K562 (cell line): ENCODE data around the gene CCDC33. TPM values are rescaled to one million over a fixed set of nuclear protein-coding genes. Genes with fewer than 3 reads are reported as not detected.
A peak's percentile ranks its signal among the peaks of the same experiment; 100 is the strongest.

Experiments used
- ATAC-seq: fragments of 200-7000 bp; cut with Tn5 transposase; 3 replicates; pipeline ENCODE4 v1.9.1; 2020; ENCODE audit warnings: moderate library complexity
- BruUV-seq: library from RNA; stranded (reverse); fragments of 400-500 nt; replicated peaks from 2 replicates; lab custom pipeline; 2021; lab: Mats Ljungman, UMichigan
- CTCF ChIA-PET: fragments of 300-600 bp; formaldehyde crosslinking; extraction: SDS; loops from one replicate; lab custom pipeline; 2021; ENCODE audit warnings: low intra/inter-chr PET ratio; lab: Yijun Ruan, JAX
- POLR2A ChIA-PET: fragments of 300-600, 350-650 bp; sonication (Branson Sonifier 250); formaldehyde crosslinking; extraction: SDS; loops from one replicate; lab custom pipeline; 2021; ENCODE audit warnings: antibody characterized with exemption, inconsistent platforms; lab: Yijun Ruan, JAX
- DNase-seq, 4 experiments: peaks; one replicate each; pipeline versions ENCODE4 v3.0.0 to v3.0.0-alpha.2; 2011 to 2018; ENCODE audit warnings: low spot score in 3 of 4, mixed read lengths in 3 of 4; ENCODE audit errors: extremely low read depth in 1 of 4
- FAIRE-seq: peaks from 2 replicates; lab custom pipeline; 2011; peaks lifted over from hg19 to GRCh38; lab: Jason Lieb, UNC
- H2AFZ ChIP-seq: 2 replicates; pipeline ENCODE4 v1.6.0; 2011; ENCODE audit warnings: low read depth, low read length, control low read depth, inconsistent platforms
- H3K27ac ChIP-seq: fragments of 200-600 bp; 3 replicates; pipeline ENCODE4 v1.8.0; 2011; ENCODE audit warnings: low read depth, mild to moderate bottlenecking, control low read depth, inconsistent platforms, low read length, moderate library complexity, mixed read lengths; ENCODE audit errors: extremely low read depth
- H3K27me3 ChIP-seq, 2 experiments: fragments of 300-600 bp in 1 of 2; 2 replicates in 1 of 2; 3 replicates in 1 of 2; pipeline versions ENCODE4 v1.6.0 to v1.8.0; 2011; ENCODE audit warnings: inconsistent platforms in 2 of 2, low read length in 2 of 2, mild to moderate bottlenecking in 1 of 2, mixed read lengths in 1 of 2, moderate library complexity in 1 of 2; ENCODE audit not compliant: control insufficient read depth in 2 of 2, insufficient read depth in 2 of 2
- H3K36me3 ChIP-seq: fragments of 300-600 bp; 3 replicates; pipeline ENCODE4 v1.8.0; 2011; ENCODE audit warnings: mild to moderate bottlenecking, low read length, inconsistent platforms; ENCODE audit not compliant: control insufficient read depth, insufficient read depth
- H3K4me1 ChIP-seq, 2 experiments: fragments of 200-600 bp in 1 of 2; replicated peaks in 1 of 2; 2 replicates in 1 of 2; 3 replicates in 1 of 2; pipeline versions ENCODE4 v1.5.1 to v1.8.0; 2011; ENCODE audit warnings: inconsistent platforms in 2 of 2, low read length in 2 of 2, mild to moderate bottlenecking in 1 of 2, mixed read lengths in 1 of 2, moderate library complexity in 1 of 2; ENCODE audit not compliant: control insufficient read depth in 2 of 2, insufficient read depth in 2 of 2
- H3K4me2 ChIP-seq: 2 replicates; pipeline ENCODE4 v1.6.1; 2011; ENCODE audit warnings: low read length, control low read depth, inconsistent platforms, mixed read lengths; ENCODE audit not compliant: insufficient read depth
- H3K4me3 ChIP-seq: fragments of 200-600 bp; sonication (generic), shearing (Covaris generic); 2 replicates; pipeline ENCODE4 v1.5.1; 2016; ENCODE audit warnings: control low read depth, inconsistent platforms
- H3K79me2 ChIP-seq: fragments of 200-600 bp; 3 replicates; pipeline ENCODE4 v1.8.0; 2011; ENCODE audit warnings: low read length, inconsistent platforms; ENCODE audit not compliant: control insufficient read depth, insufficient read depth
- H3K9ac ChIP-seq, 2 experiments: 2 replicates each; pipeline versions ENCODE4 v1.6.0 to v1.6.1; 2011; ENCODE audit warnings: low read depth in 2 of 2, low read length in 2 of 2, control low read depth in 1 of 2, inconsistent platforms in 1 of 2, mild to moderate bottlenecking in 1 of 2, mixed read lengths in 1 of 2; ENCODE audit not compliant: insufficient read depth in 1 of 2
- H3K9me1 ChIP-seq: one replicate; pipeline ENCODE4 v1.6.0; 2011; ENCODE audit warnings: inconsistent platforms, mild to moderate bottlenecking, low read length, moderate library complexity; ENCODE audit not compliant: control insufficient read depth, insufficient read depth
- H3K9me3 ChIP-seq: replicated peaks from 2 replicates; pipeline ENCODE4 v1.5.1; 2011; ENCODE audit warnings: low read depth, low read length, inconsistent platforms; ENCODE audit not compliant: control insufficient read depth, insufficient read depth
- H4K20me1 ChIP-seq: replicated peaks from 2 replicates; pipeline ENCODE4 v1.6.1; 2011; ENCODE audit warnings: low read length, inconsistent platforms, mixed read lengths; ENCODE audit not compliant: control insufficient read depth, insufficient read depth
- MLX ChIP-seq, 2 experiments: fragments of 450-650 bp in 1 of 2; sonication (generic) in 1 of 2; formaldehyde crosslinking; conservative IDR thresholded peaks; 2 replicates each; pipeline versions ENCODE4 v1.4.0 to v1.8.1; 2020 to 2022; ENCODE audit warnings: mild to moderate bottlenecking in 1 of 2, missing genetic modification reagents in 1 of 2
- RAD21 ChIP-seq, 2 experiments: fragments of 250-450 bp in 1 of 2; fragments of 450-650 bp in 1 of 2; sonication (Bioruptor Pico) in 1 of 2; formaldehyde crosslinking in 1 of 2; IDR thresholded peaks in 1 of 2; conservative IDR thresholded peaks in 1 of 2; 2 replicates each; pipeline versions ENCODE4 v1.4.0 to v1.8.0; 2020 to 2022; ENCODE audit warnings: mild to moderate bottlenecking in 2 of 2, moderate library complexity in 1 of 2
- SNIP1 ChIP-seq: fragments of 450-650 bp; IDR thresholded peaks from 2 replicates; pipeline ENCODE4 v1.7.1; 2017; ENCODE audit warnings: low read depth, mild to moderate bottlenecking
- SNRNP70 ChIP-seq: fragments of 200-400 bp; formaldehyde crosslinking; optimal IDR thresholded peaks from 2 replicates; pipeline ENCODE3; 2017; ENCODE audit warnings: low read depth, low read length
- TRIM25 ChIP-seq: fragments of 450-650 bp; IDR thresholded peaks from 2 replicates; pipeline ENCODE4 v1.7.0; 2016; ENCODE audit warnings: borderline replicate concordance
- ZNF140 ChIP-seq: fragments of 250-450 bp; sonication (Bioruptor Pico); IDR thresholded peaks from 2 replicates; pipeline ENCODE4 v1.8.0; 2021; ENCODE audit warnings: moderate library complexity, mild to moderate bottlenecking, inconsistent platforms
- ZNF830 ChIP-seq: fragments of 250-450 bp; sonication (Bioruptor Pico); IDR thresholded peaks from 2 replicates; pipeline ENCODE4 v1.5.0; 2021; ENCODE audit warnings: mild to moderate bottlenecking
- WGBS: fragments of 100-300 bp; shearing (Covaris generic); methylation state at CpG from one replicate; pipeline ENCODE4 v1.1.6; 2016; ENCODE audit warnings: low coverage, mixed read lengths; ENCODE audit not compliant: insufficient coverage; ENCODE audit errors: missing lambda C conversion rate; 5-methylcytosine and 5-hydroxymethylcytosine counted together
- in situ Hi-C: fragments of 300-500 bp; cut with MboI; formaldehyde crosslinking; loops from 4 replicates; pipeline ENCODE4 v1.15.0; 2018; ENCODE audit warnings: inconsistent platforms, mixed read lengths
- intact Hi-C: fragments of 100-400 bp; cut with micrococcal nuclease; formaldehyde crosslinking; loops from 2 replicates; pipeline ENCODE4 v1.14.2; 2022
- polyA plus RNA-seq, 8 experiments: library from polyadenylated mRNA; depleted of rRNA in 4 of 8; stranded (reverse) in 5 of 8; unstranded in 3 of 8; fragments of >200 nt; fragmentation: Nextera tagmentation in 2 of 8; fragmentation: Illumina TruSeq in 1 of 8; extraction: Ambion mirVana in 2 of 8; extraction: Trizol in 1 of 8; gene quantifications; 2 replicates each; pipeline versions ENCODE4 v1.2.1 to v1.2.3, GENCODE V29; 2011 to 2014; ENCODE audit warnings: inconsistent platforms in 1 of 8, missing spikeins in 1 of 8
- total RNA-seq, 7 experiments: library from RNA; depleted of rRNA in 6 of 7; stranded (reverse); fragments of >200 nt in 6 of 7; fragmentation: Illumina TruSeq in 2 of 7; extraction: Trizol in 2 of 7; gene quantifications; 2 replicates each; pipeline versions ENCODE4 v1.2.1 to v1.2.3, GENCODE V29; 2011 to 2021; ENCODE audit warnings: low replicate concordance in 1 of 7
- TF ChIP-seq, protein P1 (sequence below): fragments of 450-650 bp; IDR thresholded peaks from 2 replicates; pipeline ENCODE4 v1.6.1; 2016; ENCODE audit warnings: antibody characterized with exemption
- TF ChIP-seq, protein P2 (sequence below), 2 experiments: fragments of 450-650 bp; IDR thresholded peaks; 2 replicates each; pipeline ENCODE4 v1.6.1; 2016

Gene CCDC33
- total and polyA plus RNA-seq, 9 of the 15 experiments (the other 6 are each of a cell fraction or from before 2014, with no cell fraction given) = 0.08 to 1.1 (median 0.15) TPM; not detected in 4

DNA sequence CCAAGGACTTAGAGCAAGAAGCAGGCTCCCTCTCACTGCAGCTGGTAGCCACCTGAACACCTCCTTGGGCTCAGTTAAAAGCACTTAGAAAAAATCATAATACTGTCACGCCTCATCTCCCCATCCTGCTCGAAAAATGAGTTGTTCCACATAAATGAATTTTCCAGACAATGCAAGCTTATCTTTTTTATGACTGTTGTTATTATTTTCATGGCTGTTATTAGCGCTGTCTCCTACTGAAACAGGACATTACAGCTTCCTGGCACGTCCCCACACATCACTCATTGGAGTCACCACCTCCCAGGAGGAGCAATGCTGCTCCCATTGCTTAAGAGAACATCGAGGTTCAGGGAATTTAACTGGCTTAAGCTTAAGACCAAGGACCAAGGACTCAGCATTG is 26.5 kb downstream of the CCDC33 start:
- Histone ChIP-seq H4K20me1 (peaks cover 8% of the 10 kb centered on the region; the same call in 1 of the 2 replicates), H3K4me2 (no peak overlapping the region), H3K9ac (no peak overlapping the region), H3K4me1 (no peaks in the 10 kb centered on the region), H3K79me2 (no peaks in the 10 kb centered on the region), H3K36me3 (no peaks in the 10 kb centered on the region), H2AFZ (no peak overlapping the region), H3K9me3 (no peaks in the 10 kb centered on the region), H3K9me1 (peaks cover 3% of the 10 kb centered on the region), H3K27me3 (peaks cover 0 to 13% of the 10 kb centered on the region in 2 experiments; a peak in 2 of 5 replicates), H3K4me3 (no peak overlapping the region), H3K27ac (no peak overlapping the region)
- no peak for DNase-seq
- no peak for FAIRE-seq
- intact Hi-C loops = no loop called here
- in situ Hi-C loops = no loop called here
- ATAC-seq = no peak
- POLR2A ChIA-PET = interaction anchor here (0.9 kb wide), 1 partner anchor 14 kb away, joined by 5 read pairs; no protein-coding TSS in a partner anchor
- 0% methylated on average over 5 of the region's 5 CpGs for WGBS
- TF ChIP-seq ZNF140 (CRISPR knock-in tag) = no peak
- no peak for TF ChIP-seq ZNF830 (CRISPR knock-in tag)
- no TSS peak for BruUV-seq
- CTCF ChIA-PET = no interaction called here

DNA sequence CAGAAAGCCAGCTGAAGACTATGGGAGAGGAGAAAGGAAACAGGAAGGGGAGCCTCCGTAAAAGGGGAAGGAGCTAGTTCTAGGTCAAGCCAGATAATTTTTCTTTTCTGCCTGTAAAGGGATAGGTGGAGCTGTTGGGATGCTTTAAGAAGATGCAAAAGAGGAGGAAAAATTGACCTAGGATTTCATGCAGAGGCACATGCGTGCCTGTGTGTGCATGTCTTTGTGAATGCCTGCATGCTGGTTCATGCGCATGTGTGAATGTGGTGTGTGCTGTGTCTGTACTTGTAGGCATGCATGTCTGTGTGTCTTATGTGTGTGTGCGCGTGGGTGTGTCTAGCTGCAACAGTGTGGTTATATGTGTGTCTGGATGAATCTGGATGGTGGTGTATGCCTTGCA is 27.3 kb downstream of the CCDC33 start:
- DNase-seq (no peak), ATAC-seq (no peak), FAIRE-seq (no peak)
- ChIA-PET CTCF (no interaction called here), POLR2A (interaction anchor here (1.5 kb wide), 1 partner anchor 13 kb away, joined by 3 read pairs; no protein-coding TSS in a partner anchor)
- Histone ChIP-seq H4K20me1 (peaks cover 9% of the 10 kb centered on the region; the same call in 1 of the 2 replicates), H3K36me3 (no peaks in the 10 kb centered on the region), H3K9ac (no peak overlapping the region), H3K4me3 (no peak overlapping the region), H3K9me3 (no peaks in the 10 kb centered on the region), H3K9me1 (peaks cover 3% of the 10 kb centered on the region), H3K79me2 (no peaks in the 10 kb centered on the region), H3K4me1 (no peaks in the 10 kb centered on the region), H3K27me3 (peaks cover 0 to 13% of the 10 kb centered on the region in 2 experiments; a peak in 2 of 5 replicates), H3K4me2 (no peak overlapping the region), H3K27ac (no peak overlapping the region), H2AFZ (no peak overlapping the region)
- intact Hi-C loops = no loop called here
- in situ Hi-C loops = no loop called here
- WGBS = 0% methylated on average over 5 of the region's 5 CpGs
- BruUV-seq = no TSS peak
- TF ChIP-seq, protein P1, sequence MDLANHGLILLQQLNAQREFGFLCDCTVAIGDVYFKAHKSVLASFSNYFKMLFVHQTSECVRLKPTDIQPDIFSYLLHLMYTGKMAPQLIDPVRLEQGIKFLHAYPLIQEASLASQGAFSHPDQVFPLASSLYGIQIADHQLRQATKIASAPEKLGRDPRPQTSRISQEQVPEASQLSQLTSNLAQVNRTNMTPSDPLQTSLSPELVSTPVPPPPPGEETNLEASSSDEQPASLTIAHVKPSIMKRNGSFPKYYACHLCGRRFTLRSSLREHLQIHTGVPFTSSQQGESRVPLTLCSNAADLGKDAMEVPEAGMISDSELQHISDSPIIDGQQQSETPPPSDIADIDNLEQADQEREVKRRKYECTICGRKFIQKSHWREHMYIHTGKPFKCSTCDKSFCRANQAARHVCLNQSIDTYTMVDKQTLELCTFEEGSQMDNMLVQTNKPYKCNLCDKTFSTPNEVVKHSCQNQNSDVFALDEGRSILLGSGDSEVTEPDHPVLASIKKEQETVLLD = no peak
- TF ChIP-seq RAD21 (CRISPR knock-in tag; conservative IDR thresholded peaks at IDR 0.05 in 1 of 2, IDR thresholded peaks at IDR 0.05 in 1 of 2) = peak in 1 of 2 experiments; percentile 10; a peak in 1 of 4 replicates
- TF ChIP-seq TRIM25 = no peak
- TF ChIP-seq SNIP1 = no peak
- no peak for TF ChIP-seq SNRNP70
- TF ChIP-seq, protein P2, sequence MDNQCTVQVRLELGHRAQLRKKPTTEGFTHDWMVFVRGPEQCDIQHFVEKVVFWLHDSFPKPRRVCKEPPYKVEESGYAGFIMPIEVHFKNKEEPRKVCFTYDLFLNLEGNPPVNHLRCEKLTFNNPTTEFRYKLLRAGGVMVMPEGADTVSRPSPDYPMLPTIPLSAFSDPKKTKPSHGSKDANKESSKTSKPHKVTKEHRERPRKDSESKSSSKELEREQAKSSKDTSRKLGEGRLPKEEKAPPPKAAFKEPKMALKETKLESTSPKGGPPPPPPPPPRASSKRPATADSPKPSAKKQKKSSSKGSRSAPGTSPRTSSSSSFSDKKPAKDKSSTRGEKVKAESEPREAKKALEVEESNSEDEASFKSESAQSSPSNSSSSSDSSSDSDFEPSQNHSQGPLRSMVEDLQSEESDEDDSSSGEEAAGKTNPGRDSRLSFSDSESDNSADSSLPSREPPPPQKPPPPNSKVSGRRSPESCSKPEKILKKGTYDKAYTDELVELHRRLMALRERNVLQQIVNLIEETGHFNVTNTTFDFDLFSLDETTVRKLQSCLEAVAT (IDR thresholded peaks at IDR 0.05) = no peak
- TF ChIP-seq MLX (CRISPR knock-in tag; conservative IDR thresholded peaks at IDR 0.05) = no peak
